Mesendoderm (in vitro differentiated cells): ENCODE data around the gene LGR6.

Experiments
- DNase-seq: peaks from one replicate; pipeline ENCODE4 v3.0.0; 2013
- H2AK5ac ChIP-seq: 2 replicates; pipeline ENCODE4 v1.6.1; 2013; ENCODE audit warnings: low read length, inconsistent platforms
- H2BK120ac ChIP-seq: 2 replicates; pipeline ENCODE4 v1.6.1; 2013; ENCODE audit warnings: low read depth, mild to moderate bottlenecking, low read length, moderate library complexity, mixed read lengths
- H2BK15ac ChIP-seq: replicated peaks from 2 replicates; pipeline ENCODE4 v1.6.1; 2013; ENCODE audit warnings: low read depth, mild to moderate bottlenecking, moderate library complexity
- H2BK5ac ChIP-seq: 2 replicates; pipeline ENCODE4 v1.6.1; 2013; ENCODE audit warnings: low read length, inconsistent platforms
- H3K18ac ChIP-seq: 2 replicates; pipeline ENCODE4 v1.6.1; 2013; ENCODE audit warnings: mild to moderate bottlenecking, low read length, mixed read lengths
- H3K23ac ChIP-seq: one replicate; pipeline ENCODE4 v1.6.1; 2013; ENCODE audit warnings: low read length
- H3K27ac ChIP-seq: 2 replicates; pipeline ENCODE4 v1.5.1; 2013; ENCODE audit warnings: low read depth, mild to moderate bottlenecking, inconsistent platforms, low read length, moderate library complexity
- H3K27me3 ChIP-seq: 2 replicates; pipeline ENCODE4 v1.6.1; 2013; ENCODE audit warnings: low read length, control low read depth, mild to moderate bottlenecking, inconsistent platforms; ENCODE audit not compliant: insufficient read depth, poor library complexity
- H3K36me3 ChIP-seq: 2 replicates; pipeline ENCODE4 v1.6.1; 2013; ENCODE audit warnings: low read length, inconsistent platforms; ENCODE audit not compliant: control insufficient read depth, insufficient read depth
- H3K4ac ChIP-seq: one replicate; pipeline ENCODE4 v1.6.1; 2013; ENCODE audit warnings: low read depth, mild to moderate bottlenecking, low read length, moderate library complexity
- H3K4me1 ChIP-seq: 2 replicates; pipeline ENCODE4 v1.6.1; 2013; ENCODE audit warnings: low read depth, low read length, inconsistent platforms; ENCODE audit not compliant: control insufficient read depth
- H3K4me2 ChIP-seq: 2 replicates; pipeline ENCODE4 v1.6.1; 2013; ENCODE audit warnings: low read length
- H3K4me3 ChIP-seq: 2 replicates; pipeline ENCODE4 v1.5.1; 2013; ENCODE audit warnings: mild to moderate bottlenecking, low read length
- H3K56ac ChIP-seq: one replicate; pipeline ENCODE4 v1.6.1; 2013; ENCODE audit warnings: low read length
- H3K79me1 ChIP-seq: 2 replicates; pipeline ENCODE4 v1.6.1; 2013; ENCODE audit warnings: low read length, inconsistent platforms
- H3K79me2 ChIP-seq: 2 replicates; pipeline ENCODE4 v1.6.1; 2013; ENCODE audit warnings: mild to moderate bottlenecking, low read length; ENCODE audit not compliant: control insufficient read depth, insufficient read depth
- H3K9ac ChIP-seq: 2 replicates; pipeline ENCODE4 v1.6.1; 2013; ENCODE audit warnings: low read length, inconsistent platforms
- H4K5ac ChIP-seq: one replicate; pipeline ENCODE4 v1.6.1; 2013; ENCODE audit warnings: low read length
- H4K8ac ChIP-seq: one replicate; pipeline ENCODE4 v1.6.1; 2013; ENCODE audit warnings: low read depth, mild to moderate bottlenecking, control low read depth, low read length, moderate library complexity
- WGBS: extraction: QIAGEN DNeasy Blood & Tissue Kit; methylation state at CpG from one replicate; pipeline ENCODE4 v1.1.7; 2013; ENCODE audit warnings: low lambda C conversion rate, missing lambda C conversion rate; ENCODE audit not compliant: insufficient coverage; ENCODE audit errors: extremely low coverage; 5-methylcytosine and 5-hydroxymethylcytosine counted together

LGR6 gene

DNA sequence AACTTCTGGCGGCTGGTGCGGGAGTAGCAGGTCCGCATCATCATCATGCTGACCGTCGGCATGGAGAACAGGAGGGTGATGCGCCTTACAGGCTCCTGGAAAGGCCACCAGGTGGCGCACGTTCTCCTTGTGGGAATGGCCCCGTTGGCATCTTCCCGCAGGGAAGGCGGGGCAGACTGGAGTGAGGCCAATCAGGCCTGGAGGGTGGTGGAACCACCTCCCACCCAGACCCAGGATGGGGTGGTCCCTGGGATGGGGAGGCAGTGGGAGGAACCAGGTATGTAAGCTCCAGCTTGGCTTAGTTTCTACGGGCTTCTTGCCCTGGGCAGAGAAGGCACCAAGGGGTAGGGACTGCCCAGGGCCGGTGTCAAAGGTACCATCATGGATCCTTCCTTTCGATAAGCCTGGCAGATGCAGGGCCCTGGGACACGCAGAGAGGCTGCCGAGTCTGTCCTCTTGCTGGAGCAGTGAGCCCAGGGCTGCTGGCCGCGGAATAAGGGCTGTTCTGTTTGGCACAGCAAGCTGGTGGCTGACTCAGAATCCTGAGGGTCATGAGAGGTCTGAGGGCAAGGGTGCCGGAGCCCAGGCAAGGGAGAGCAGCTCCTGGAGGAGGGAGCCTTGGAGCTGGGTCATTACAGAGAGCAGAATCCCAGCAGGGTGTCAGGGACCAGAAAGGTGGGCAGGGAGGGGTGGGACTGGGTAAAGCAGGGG lies 8.7 kb upstream of the LGR6 start:
- no peaks in the 10 kb centered on the region for H3K79me1 ChIP-seq

DNA sequence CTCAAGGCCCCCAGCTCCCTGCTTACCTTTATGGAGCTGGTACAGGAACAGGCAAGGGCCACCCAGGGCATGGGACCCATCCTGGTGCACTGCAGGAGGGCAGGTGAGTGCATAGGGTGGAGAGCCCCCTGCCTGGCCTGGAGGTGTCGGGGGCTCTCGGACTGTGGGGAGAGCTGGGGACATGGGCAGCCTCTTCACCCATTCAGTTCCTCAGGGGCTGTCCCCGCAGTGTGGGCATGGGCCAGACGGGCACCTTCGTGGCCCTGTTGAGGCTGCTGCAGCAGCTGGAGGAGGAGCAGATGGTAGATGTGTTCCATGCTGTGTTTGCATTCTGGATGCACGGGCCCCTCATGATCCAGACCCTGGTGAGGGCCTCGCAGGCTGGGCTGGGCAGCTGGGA lies 7.3 kb upstream of the LGR6 start:
- Histone ChIP-seq H3K23ac (no peak overlapping the region), H4K5ac (no peak overlapping the region), H3K27me3 (no peaks in the 10 kb centered on the region), H3K4me2 (no peak overlapping the region), H4K8ac (no peak overlapping the region), H3K79me2 (no peaks in the 10 kb centered on the region), H2BK120ac (no peak overlapping the region), H3K9ac (no peak overlapping the region), H3K27ac (no peak overlapping the region), H3K56ac (no peak overlapping the region), H3K4me3 (no peak overlapping the region), H3K4me1 (no peaks in the 10 kb centered on the region), H3K18ac (no peak overlapping the region), H3K79me1 (no peaks in the 10 kb centered on the region), H2AK5ac (no peak overlapping the region), H3K4ac (no peak overlapping the region), H3K36me3 (no peaks in the 10 kb centered on the region), H2BK15ac (no peak overlapping the region), H2BK5ac (no peak overlapping the region)
- WGBS = no CpG with 5 or more reads among the region's 7 CpGs
- DNase-seq = no peak

More for the DNA sequence above, 8.7 kb upstream of the LGR6 start:
- no peaks in the 10 kb centered on the region for H3K36me3 ChIP-seq
- H2BK5ac ChIP-seq = no peak overlapping the region
- H3K4me1 ChIP-seq = no peaks in the 10 kb centered on the region
- no peaks in the 10 kb centered on the region for H3K79me2 ChIP-seq
- H2BK15ac ChIP-seq = no peak overlapping the region
- no peak overlapping the region for H4K5ac ChIP-seq
- peak overlapping the region; percentile 28 for H3K9ac ChIP-seq
- no CpG with 5 or more reads among the region's 19 CpGs for WGBS
- no peak overlapping the region for H2BK120ac ChIP-seq
- no peak overlapping the region for H3K4me3 ChIP-seq
- H3K56ac ChIP-seq = peak overlapping the region; percentile 43
- no peak overlapping the region for H4K8ac ChIP-seq
- H3K4ac ChIP-seq = no peak overlapping the region
- H3K18ac ChIP-seq = no peak overlapping the region
- DNase-seq = peak; percentile 98
- no peak overlapping the region for H3K27ac ChIP-seq
- H2AK5ac ChIP-seq = no peak overlapping the region
- H3K23ac ChIP-seq = no peak overlapping the region
- no peak overlapping the region for H3K4me2 ChIP-seq
- H3K27me3 ChIP-seq = no peaks in the 10 kb centered on the region

DNA sequence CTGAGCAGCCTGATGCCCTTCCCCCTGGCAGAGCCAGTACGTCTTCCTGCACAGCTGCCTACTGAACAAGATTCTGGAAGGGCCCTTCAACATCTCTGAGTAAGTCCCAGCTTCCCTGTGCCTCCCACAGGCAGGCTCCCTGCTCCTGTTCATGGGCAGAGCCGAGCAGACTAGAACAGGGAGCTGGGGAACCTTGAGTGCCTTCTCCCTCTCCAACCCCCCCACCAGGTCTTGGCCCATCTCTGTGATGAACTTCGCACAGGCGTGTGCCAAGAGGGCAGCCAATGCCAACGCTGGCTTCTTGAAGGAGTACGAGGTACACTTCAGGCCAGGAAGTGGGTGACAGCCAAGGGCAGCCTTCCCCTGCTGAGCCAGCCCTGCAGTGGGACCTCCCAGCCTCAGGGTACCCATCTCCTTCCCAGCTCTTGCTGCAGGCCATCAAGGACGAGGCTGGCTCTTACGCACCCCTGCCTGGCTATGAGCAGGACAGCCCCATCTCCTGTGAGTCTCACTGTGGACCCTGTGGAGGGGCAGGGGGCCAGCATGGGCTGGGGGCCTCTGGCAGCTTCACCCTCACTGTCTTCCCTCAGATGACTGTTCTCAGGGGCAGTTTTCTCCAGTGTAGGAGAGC lies 6.4 kb upstream of the LGR6 start:
- Histone ChIP-seq H3K36me3 (no peaks in the 10 kb centered on the region), H3K4me2 (no peak overlapping the region), H4K8ac (no peak overlapping the region), H2BK5ac (no peak overlapping the region), H3K9ac (no peak overlapping the region), H3K27me3 (no peaks in the 10 kb centered on the region), H3K79me2 (no peaks in the 10 kb centered on the region), H4K5ac (no peak overlapping the region), H3K79me1 (no peaks in the 10 kb centered on the region), H3K27ac (no peak overlapping the region), H2BK15ac (no peak overlapping the region), H3K4ac (no peak overlapping the region), H3K56ac (no peak overlapping the region), H3K18ac (no peak overlapping the region), H2BK120ac (no peak overlapping the region), H2AK5ac (no peak overlapping the region), H3K23ac (no peak overlapping the region), H3K4me3 (no peak overlapping the region), H3K4me1 (no peaks in the 10 kb centered on the region)
- WGBS = no CpG with 5 or more reads among the region's 8 CpGs
- no peak for DNase-seq

DNA sequence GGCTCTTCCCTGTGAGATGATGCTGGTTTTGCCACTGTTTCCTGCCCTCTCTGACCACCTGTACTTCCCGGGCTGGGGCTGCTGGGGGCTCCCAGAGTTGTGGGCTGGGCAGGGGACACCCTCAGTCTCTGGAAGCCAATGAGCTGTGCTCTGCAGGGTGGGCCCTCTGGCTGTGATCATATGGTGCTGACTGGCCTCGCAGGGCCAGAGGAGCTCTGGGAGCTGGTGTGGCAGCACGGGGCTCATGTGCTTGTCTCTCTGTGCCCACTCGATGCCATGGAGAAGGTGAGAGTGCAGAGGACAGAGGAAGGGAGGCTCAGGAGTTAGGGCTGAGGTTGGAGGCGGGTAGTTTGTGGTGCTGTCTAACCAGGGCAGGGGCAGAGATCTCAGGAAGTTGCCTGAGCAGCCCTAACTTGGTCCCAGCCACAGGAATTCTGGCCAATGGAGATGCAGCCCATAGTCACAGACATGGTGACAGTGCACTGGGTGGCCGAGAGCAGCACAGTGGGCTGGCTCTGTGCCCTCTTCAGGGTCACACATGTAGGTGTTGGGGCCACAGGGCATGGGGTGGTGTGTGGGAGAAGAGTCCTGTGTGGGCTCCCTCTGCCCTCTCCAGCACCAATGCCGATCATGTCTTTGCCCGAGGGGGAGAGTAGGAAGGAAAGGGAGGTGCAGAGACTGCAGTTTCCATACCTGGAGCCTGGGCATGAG lies 5.7 kb upstream of the LGR6 start:
- H3K56ac ChIP-seq = no peak overlapping the region
- no peak overlapping the region for H2BK15ac ChIP-seq
- H3K79me1 ChIP-seq = no peaks in the 10 kb centered on the region
- H3K36me3 ChIP-seq = no peaks in the 10 kb centered on the region
- no peak overlapping the region for H2BK5ac ChIP-seq
- H3K27ac ChIP-seq = no peak overlapping the region
- no peaks in the 10 kb centered on the region for H3K79me2 ChIP-seq
- no peak overlapping the region for H3K9ac ChIP-seq
- no peak overlapping the region for H3K4me2 ChIP-seq
- H4K8ac ChIP-seq = no peak overlapping the region
- H2BK120ac ChIP-seq = no peak overlapping the region
- H3K4me3 ChIP-seq = no peak overlapping the region
- no peak overlapping the region for H2AK5ac ChIP-seq
- no peak for DNase-seq
- H3K4me1 ChIP-seq = no peaks in the 10 kb centered on the region
- H3K4ac ChIP-seq = no peak overlapping the region
- no peak overlapping the region for H3K18ac ChIP-seq
- H4K5ac ChIP-seq = no peak overlapping the region
- H3K27me3 ChIP-seq = no peaks in the 10 kb centered on the region
- H3K23ac ChIP-seq = no peak overlapping the region
- WGBS = no CpG with 5 or more reads among the region's 8 CpGs

DNA sequence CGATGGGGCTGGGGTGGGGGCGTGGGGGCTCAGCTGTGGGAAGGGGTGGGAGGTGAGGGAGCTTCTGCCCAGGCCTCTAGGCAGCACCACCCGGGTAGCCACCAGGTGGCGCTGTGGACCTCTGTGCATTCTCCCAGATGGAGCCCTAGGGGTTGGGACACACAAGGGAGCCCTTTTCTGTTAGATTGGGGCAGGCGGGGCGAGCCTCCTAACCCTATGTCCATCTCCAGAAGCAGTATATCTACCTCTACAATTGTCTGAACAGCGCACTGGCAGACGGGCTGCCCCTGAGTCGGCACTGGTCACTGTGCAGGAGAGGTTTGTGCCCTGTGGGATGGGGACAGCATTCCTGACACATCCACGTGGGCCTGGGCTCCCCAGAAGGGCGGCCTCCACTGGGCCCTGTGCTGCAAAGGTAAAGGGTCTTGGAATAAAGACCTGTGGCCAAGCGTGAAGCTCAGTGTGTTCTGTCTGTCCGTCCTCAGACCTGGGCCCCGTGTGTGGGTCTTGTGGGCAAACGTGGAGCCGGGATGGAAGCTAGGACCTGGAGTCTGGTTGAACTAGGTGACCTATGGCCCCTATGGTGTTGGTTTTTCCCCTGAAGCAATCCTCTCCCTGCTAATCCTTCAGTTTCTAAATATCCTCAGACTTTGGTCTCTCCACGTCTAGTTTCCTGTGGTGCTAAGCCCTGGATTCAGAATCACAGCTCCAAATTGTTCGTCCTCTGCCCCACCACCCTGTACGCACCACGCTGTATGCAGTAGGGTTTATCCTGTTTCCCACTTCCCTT lies 4.4 kb upstream of the LGR6 start:
- no peaks in the 10 kb centered on the region for H3K79me2 ChIP-seq
- H3K27ac ChIP-seq = no peak overlapping the region
- no peaks in the 10 kb centered on the region for H3K36me3 ChIP-seq
- WGBS = no CpG with 5 or more reads among the region's 20 CpGs
- H4K8ac ChIP-seq = no peak overlapping the region
- no peak overlapping the region for H2BK120ac ChIP-seq
- H3K56ac ChIP-seq = no peak overlapping the region
- H3K18ac ChIP-seq = no peak overlapping the region
- no peak overlapping the region for H2BK15ac ChIP-seq
- no peak overlapping the region for H2AK5ac ChIP-seq
- no peak overlapping the region for H3K4me3 ChIP-seq
- no peak overlapping the region for H2BK5ac ChIP-seq
- H3K79me1 ChIP-seq = no peaks in the 10 kb centered on the region
- H3K4me1 ChIP-seq = no peaks in the 10 kb centered on the region
- DNase-seq = peak; percentile 72
- H3K4me2 ChIP-seq = no peak overlapping the region
- H3K4ac ChIP-seq = no peak overlapping the region
- no peak overlapping the region for H3K23ac ChIP-seq
- no peak overlapping the region for H3K9ac ChIP-seq
- H3K27me3 ChIP-seq = peaks cover 10% of the 10 kb centered on the region
- H4K5ac ChIP-seq = no peak overlapping the region
